H9 (cell line): ENCODE results near the gene TMEM163. TPM values are rescaled to one million over a fixed set of nuclear protein-coding genes. Genes with fewer than 3 reads are reported as not detected.

Experiments used
- DNase-seq: peaks from one replicate; pipeline ENCODE4 v3.0.0-alpha.2; 2017
- H2AFZ ChIP-seq: one replicate; pipeline ENCODE4 v1.6.1; 2013; ENCODE audit warnings: mild to moderate bottlenecking, low read length, control low read depth, moderate library complexity
- H2AK5ac ChIP-seq: 2 replicates; pipeline ENCODE4 v1.6.1; 2013; ENCODE audit warnings: low read length, control low read depth, mixed read lengths; ENCODE audit not compliant: insufficient read length
- H2BK120ac ChIP-seq: one replicate; pipeline ENCODE4 v1.6.1; 2013; ENCODE audit warnings: low read depth, mild to moderate bottlenecking, low read length, control low read depth, inconsistent platforms; ENCODE audit not compliant: poor library complexity, severe bottlenecking
- H2BK12ac ChIP-seq: 2 replicates; pipeline ENCODE4 v1.6.1; 2013; ENCODE audit warnings: low read length, control low read depth, mixed read lengths, low read depth; ENCODE audit not compliant: insufficient read length
- H2BK15ac ChIP-seq: 2 replicates; pipeline ENCODE4 v1.6.1; 2013; ENCODE audit warnings: low read depth, low read length, control low read depth
- H2BK20ac ChIP-seq: one replicate; pipeline ENCODE4 v1.6.1; 2013; ENCODE audit warnings: low read depth, mild to moderate bottlenecking, low read length, control low read depth, inconsistent platforms; ENCODE audit not compliant: poor library complexity, severe bottlenecking
- H2BK5ac ChIP-seq: 2 replicates; pipeline ENCODE4 v1.6.1; 2013; ENCODE audit warnings: low read length, control low read depth, mixed read lengths; ENCODE audit not compliant: insufficient read length
- H3K14ac ChIP-seq: 2 replicates; pipeline ENCODE4 v1.6.1; 2013; ENCODE audit warnings: low read length, control low read depth; ENCODE audit not compliant: insufficient read depth
- H3K18ac ChIP-seq: 2 replicates; pipeline ENCODE4 v1.6.1; 2013; ENCODE audit warnings: low read depth, mild to moderate bottlenecking, mixed read lengths, low read length, control low read depth; ENCODE audit not compliant: insufficient read length
- H3K23ac ChIP-seq: 2 replicates; pipeline ENCODE4 v1.6.1; 2013; ENCODE audit warnings: low read length, control low read depth, mixed read lengths, low read depth; ENCODE audit not compliant: insufficient read length
- H3K23me2 ChIP-seq: 2 replicates; pipeline ENCODE4 v1.6.1; 2013; ENCODE audit warnings: low read depth, mild to moderate bottlenecking, mixed read lengths, low read length, control low read depth; ENCODE audit not compliant: insufficient read length, poor library complexity, severe bottlenecking
- H3K27ac ChIP-seq: 2 replicates; pipeline ENCODE4 v1.5.1; 2013; ENCODE audit warnings: low read length, control low read depth, mixed read lengths, low read depth; ENCODE audit not compliant: insufficient read length
- H3K27me3 ChIP-seq: 2 replicates; pipeline ENCODE4 v1.6.1; 2013; ENCODE audit warnings: low read length, control low read depth, inconsistent platforms; ENCODE audit not compliant: insufficient read depth
- H3K4ac ChIP-seq: 2 replicates; pipeline ENCODE4 v1.6.1; 2013; ENCODE audit warnings: low read depth, mild to moderate bottlenecking, control low read depth, inconsistent platforms, low read length, moderate library complexity
- H3K4me1 ChIP-seq: 2 replicates; pipeline ENCODE4 v1.6.1; 2013; ENCODE audit warnings: low read length, control low read depth, inconsistent platforms; ENCODE audit not compliant: insufficient read depth
- H3K4me2 ChIP-seq: 2 replicates; pipeline ENCODE4 v1.6.1; 2013; ENCODE audit warnings: low read length, control low read depth, mixed read lengths; ENCODE audit not compliant: insufficient read length, insufficient read depth
- H3K56ac ChIP-seq: 2 replicates; pipeline ENCODE4 v1.6.1; 2013; ENCODE audit warnings: low read depth, mild to moderate bottlenecking, mixed read lengths, low read length, control low read depth; ENCODE audit not compliant: insufficient read length
- H3K79me1 ChIP-seq: 2 replicates; pipeline ENCODE4 v1.6.1; 2013; ENCODE audit warnings: low read depth, mild to moderate bottlenecking, moderate library complexity, low read length, control low read depth, inconsistent platforms; ENCODE audit not compliant: insufficient read depth, poor library complexity, severe bottlenecking
- H3K79me2 ChIP-seq: 2 replicates; pipeline ENCODE4 v1.6.1; 2013; ENCODE audit warnings: low read length, control low read depth, inconsistent platforms; ENCODE audit not compliant: insufficient read depth
- H3K9ac ChIP-seq: 2 replicates; pipeline ENCODE4 v1.6.1; 2013; ENCODE audit warnings: low read length, control low read depth, mixed read lengths; ENCODE audit not compliant: insufficient read length; ENCODE audit errors: extremely low read depth
- H3K9me3 ChIP-seq: one replicate; pipeline ENCODE4 v1.6.1; 2013; ENCODE audit warnings: low read depth, low read length, inconsistent platforms; ENCODE audit not compliant: control insufficient read depth
- H3T11ph ChIP-seq: one replicate; pipeline ENCODE4 v1.6.1; 2013; ENCODE audit warnings: mild to moderate bottlenecking, low read length, control low read depth, inconsistent platforms
- H4K20me1 ChIP-seq: one replicate; pipeline ENCODE4 v1.6.1; 2013; ENCODE audit not compliant: control insufficient read depth, insufficient read length, insufficient read depth
- H4K5ac ChIP-seq: 2 replicates; pipeline ENCODE4 v1.6.1; 2013; ENCODE audit warnings: low read depth, mild to moderate bottlenecking, mixed read lengths, low read length, control low read depth; ENCODE audit not compliant: insufficient read length
- H4K8ac ChIP-seq: replicated peaks from 2 replicates; pipeline ENCODE4 v1.6.1; 2013; ENCODE audit warnings: low read length, control low read depth, mixed read lengths, low read depth; ENCODE audit not compliant: insufficient read length
- H4K91ac ChIP-seq: 2 replicates; pipeline ENCODE4 v1.6.1; 2013; ENCODE audit warnings: low read depth, mild to moderate bottlenecking, moderate library complexity, mixed read lengths, low read length, control low read depth; ENCODE audit not compliant: insufficient read length
- H3K27ac Mint-ChIP-seq, 3 experiments: 2 replicates in 2 of 3; 3 replicates in 1 of 3; pipeline ENCODE4 v1.8.0; 2020 to 2021; ENCODE audit warnings: mixed read lengths in 3 of 3, mild to moderate bottlenecking in 1 of 3, moderate library complexity in 1 of 3
- H3K27me3 Mint-ChIP-seq: 2 replicates; pipeline ENCODE4 v1.8.0; 2021; ENCODE audit warnings: low read depth, mild to moderate bottlenecking, moderate library complexity, mixed read lengths
- H3K36me3 Mint-ChIP-seq, 3 experiments: 2 replicates in 2 of 3; 3 replicates in 1 of 3; pipeline ENCODE4 v1.8.0; 2020 to 2021; ENCODE audit warnings: low read depth in 3 of 3, mixed read lengths in 3 of 3; ENCODE audit not compliant: insufficient read depth in 1 of 3
- H3K4me1 Mint-ChIP-seq, 2 experiments: 2 replicates each; pipeline ENCODE4 v1.8.0; 2020; ENCODE audit warnings: mixed read lengths in 2 of 2
- H3K4me3 Mint-ChIP-seq, 2 experiments: 2 replicates in 1 of 2; 3 replicates in 1 of 2; pipeline ENCODE4 v1.8.0; 2020 to 2021; ENCODE audit warnings: mild to moderate bottlenecking in 2 of 2, mixed read lengths in 2 of 2, moderate library complexity in 1 of 2
- H3K9me3 Mint-ChIP-seq, 2 experiments: 2 replicates in 1 of 2; 3 replicates in 1 of 2; pipeline ENCODE4 v1.8.0; 2020; ENCODE audit warnings: mild to moderate bottlenecking in 2 of 2, mixed read lengths in 2 of 2, moderate library complexity in 1 of 2
- WGBS: extraction: QIAGEN DNeasy Blood & Tissue Kit; methylation state at CpG from one replicate; pipeline ENCODE4 v1.1.7; 2013; ENCODE audit warnings: missing lambda C conversion rate, low lambda C conversion rate, mixed read lengths; ENCODE audit not compliant: insufficient read length; ENCODE audit errors: extremely low coverage; 5-methylcytosine and 5-hydroxymethylcytosine counted together
- total RNA-seq: library from RNA; stranded (reverse); gene quantifications from 2 replicates; pipeline ENCODE4 v1.2.1, GENCODE V29; 2021
- TF ChIP-seq, protein P1 (sequence below): fragments of 200-600 bp; sonication (generic); conservative IDR thresholded peaks from 3 replicates; pipeline ENCODE4 v1.8.0; 2021; ENCODE audit warnings: antibody characterized with exemption, mild to moderate bottlenecking

Gene TMEM163
- total RNA-seq, 1 experiment from 2014 or later = 0.39 TPM

GRCh38 chr2:134625311-134625710 is 93.5 kb downstream of the TMEM163 start:
- Histone ChIP-seq H3K18ac (no peak overlapping the region), H3K27me3 (no peaks in the 10 kb centered on the region), H3K23ac (no peak overlapping the region), H4K91ac (no peak overlapping the region), H2BK12ac (no peak overlapping the region), H3K79me1 (no peaks in the 10 kb centered on the region), H3K4me2 (no peak overlapping the region), H3K14ac (no peak overlapping the region), H3K9ac (no peak overlapping the region), H4K8ac (no peak overlapping the region), H3K56ac (no peak overlapping the region), H2BK20ac (no peak overlapping the region), H2AK5ac (no peak overlapping the region), H2BK120ac (no peak overlapping the region), H2BK5ac (no peak overlapping the region), H3K79me2 (no peaks in the 10 kb centered on the region), H4K20me1 (no peaks in the 10 kb centered on the region), H3K4ac (no peak overlapping the region), H3K9me3 (no peaks in the 10 kb centered on the region), H2AFZ (no peak overlapping the region), H2BK15ac (no peak overlapping the region), H3T11ph (no peak overlapping the region), H3K23me2 (no peaks in the 10 kb centered on the region), H4K5ac (no peak overlapping the region), H3K27ac (no peak overlapping the region), H3K4me1 (no peaks in the 10 kb centered on the region)
- Mint-ChIP-seq H3K9me3 (peaks cover 0 to 1% of the 10 kb centered on the region in 2 experiments; a peak in 3 of 5 replicates), H3K27ac (no peak overlapping the region), H3K4me1 (no peaks in the 10 kb centered on the region), H3K27me3 (no peaks in the 10 kb centered on the region), H3K4me3 (no peak overlapping the region), H3K36me3 (no peaks in the 10 kb centered on the region)
- TF ChIP-seq, protein P1, sequence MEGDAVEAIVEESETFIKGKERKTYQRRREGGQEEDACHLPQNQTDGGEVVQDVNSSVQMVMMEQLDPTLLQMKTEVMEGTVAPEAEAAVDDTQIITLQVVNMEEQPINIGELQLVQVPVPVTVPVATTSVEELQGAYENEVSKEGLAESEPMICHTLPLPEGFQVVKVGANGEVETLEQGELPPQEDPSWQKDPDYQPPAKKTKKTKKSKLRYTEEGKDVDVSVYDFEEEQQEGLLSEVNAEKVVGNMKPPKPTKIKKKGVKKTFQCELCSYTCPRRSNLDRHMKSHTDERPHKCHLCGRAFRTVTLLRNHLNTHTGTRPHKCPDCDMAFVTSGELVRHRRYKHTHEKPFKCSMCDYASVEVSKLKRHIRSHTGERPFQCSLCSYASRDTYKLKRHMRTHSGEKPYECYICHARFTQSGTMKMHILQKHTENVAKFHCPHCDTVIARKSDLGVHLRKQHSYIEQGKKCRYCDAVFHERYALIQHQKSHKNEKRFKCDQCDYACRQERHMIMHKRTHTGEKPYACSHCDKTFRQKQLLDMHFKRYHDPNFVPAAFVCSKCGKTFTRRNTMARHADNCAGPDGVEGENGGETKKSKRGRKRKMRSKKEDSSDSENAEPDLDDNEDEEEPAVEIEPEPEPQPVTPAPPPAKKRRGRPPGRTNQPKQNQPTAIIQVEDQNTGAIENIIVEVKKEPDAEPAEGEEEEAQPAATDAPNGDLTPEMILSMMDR = no peak
- no peak for DNase-seq
- no CpG with 5 or more reads among the region's 4 CpGs for WGBS
